Choroid plexus epithelial cell (primary cell): ENCODE measurements around the gene A2M.

Source experiments
- DNase-seq: peaks from one replicate; pipeline ENCODE4 v3.0.0-alpha.2; 2010; ENCODE audit warnings: low read depth
- H3K4me3 ChIP-seq: 2 replicates; pipeline ENCODE4 v1.5.1; 2011; ENCODE audit warnings: low read depth, mild to moderate bottlenecking, control low read depth, low read length, moderate library complexity
- TF ChIP-seq, protein P1 (sequence below): conservative IDR thresholded peaks from 2 replicates; pipeline ENCODE4 v1.5.1; 2011; ENCODE audit warnings: low read depth, mild to moderate bottlenecking, control low read depth, inconsistent platforms, low read length, moderate library complexity

The A2M gene

GRCh38 chr12:9104767-9105423, 10.8 kb downstream of the A2M start:
- no peak overlapping the region for H3K4me3 ChIP-seq
- TF ChIP-seq, protein P1, sequence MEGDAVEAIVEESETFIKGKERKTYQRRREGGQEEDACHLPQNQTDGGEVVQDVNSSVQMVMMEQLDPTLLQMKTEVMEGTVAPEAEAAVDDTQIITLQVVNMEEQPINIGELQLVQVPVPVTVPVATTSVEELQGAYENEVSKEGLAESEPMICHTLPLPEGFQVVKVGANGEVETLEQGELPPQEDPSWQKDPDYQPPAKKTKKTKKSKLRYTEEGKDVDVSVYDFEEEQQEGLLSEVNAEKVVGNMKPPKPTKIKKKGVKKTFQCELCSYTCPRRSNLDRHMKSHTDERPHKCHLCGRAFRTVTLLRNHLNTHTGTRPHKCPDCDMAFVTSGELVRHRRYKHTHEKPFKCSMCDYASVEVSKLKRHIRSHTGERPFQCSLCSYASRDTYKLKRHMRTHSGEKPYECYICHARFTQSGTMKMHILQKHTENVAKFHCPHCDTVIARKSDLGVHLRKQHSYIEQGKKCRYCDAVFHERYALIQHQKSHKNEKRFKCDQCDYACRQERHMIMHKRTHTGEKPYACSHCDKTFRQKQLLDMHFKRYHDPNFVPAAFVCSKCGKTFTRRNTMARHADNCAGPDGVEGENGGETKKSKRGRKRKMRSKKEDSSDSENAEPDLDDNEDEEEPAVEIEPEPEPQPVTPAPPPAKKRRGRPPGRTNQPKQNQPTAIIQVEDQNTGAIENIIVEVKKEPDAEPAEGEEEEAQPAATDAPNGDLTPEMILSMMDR, result no peak
- DNase-seq, result no peak

DNA sequence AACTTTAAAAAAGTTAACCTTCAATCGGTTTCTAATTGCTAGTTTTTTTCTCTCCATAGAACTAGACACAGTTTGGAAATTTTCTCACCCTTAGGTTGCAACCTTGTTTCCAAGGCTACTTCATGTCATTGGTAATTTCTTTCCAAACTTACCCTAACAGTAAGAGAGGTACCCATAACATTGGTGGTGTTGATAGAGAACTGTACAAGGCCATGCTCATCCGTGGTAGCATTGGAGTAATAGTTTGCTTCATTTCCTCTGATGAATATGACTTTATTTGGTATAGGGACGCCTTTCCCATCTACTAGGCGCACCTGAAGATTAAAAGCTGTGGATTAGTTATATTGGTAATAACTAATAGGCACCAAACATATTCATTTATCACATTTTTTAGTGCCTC, 11.6 kb downstream of the A2M start:
- no peak overlapping the region for H3K4me3 ChIP-seq
- TF ChIP-seq, protein P1, result no peak

GRCh38 chr12:9103050-9103849, 12.5 kb downstream of the A2M start:
- TF ChIP-seq, protein P1, result no peak
- no peak for DNase-seq
- no peak overlapping the region for H3K4me3 ChIP-seq

More for the DNA sequence above, 11.6 kb downstream of the A2M start:
- no peak for DNase-seq

GRCh38 chr12:9101018-9101687, 14.6 kb downstream of the A2M start:
- H3K4me3 ChIP-seq, result no peak overlapping the region
- TF ChIP-seq, protein P1, result no peak
- DNase-seq, result no peak

DNA sequence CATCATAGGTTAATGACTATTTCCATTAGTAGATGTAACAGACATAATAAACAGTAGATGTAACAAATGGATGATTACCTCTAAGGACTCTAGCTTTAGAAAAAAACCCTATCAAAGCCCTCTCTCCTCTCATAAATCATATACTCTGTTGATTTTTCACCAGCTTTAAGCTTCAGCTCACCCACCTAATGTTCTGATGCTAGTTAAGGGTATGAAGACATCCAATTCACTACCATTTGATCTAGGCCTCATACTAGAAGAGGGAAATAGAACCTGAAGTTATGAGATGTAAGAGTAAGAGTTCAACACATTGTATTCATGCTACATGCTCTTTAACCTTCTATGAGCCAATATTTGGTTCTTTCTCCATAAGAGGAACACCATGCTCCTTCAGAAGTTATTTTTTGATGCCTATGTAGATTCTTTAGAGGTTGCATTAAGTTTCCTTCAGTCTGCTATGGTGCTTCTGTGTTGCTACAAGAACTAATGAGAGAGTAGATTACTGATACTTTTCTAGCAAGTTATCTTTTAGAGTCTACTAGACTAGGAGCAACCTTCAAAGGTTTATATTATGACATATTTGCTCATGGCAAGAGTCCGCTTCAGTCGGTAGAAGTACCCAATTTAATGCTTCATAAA, 16.0 kb downstream of the A2M start:
- no peak overlapping the region for H3K4me3 ChIP-seq
- DNase-seq, result no peak
- TF ChIP-seq, protein P1, result no peak

GRCh38 chr12:9098463-9099026, 17.2 kb downstream of the A2M start:
- TF ChIP-seq, protein P1, result no peak
- no peak for DNase-seq
- no peak overlapping the region for H3K4me3 ChIP-seq
